Transverse colon (tissue), 4 donors: ENCODE results near the gene LCORL.

ENCODE experiments used
- POLR2A ChIP-seq: fragments of 450-650 bp; IDR thresholded peaks from one replicate; pipeline ENCODE4 v1.6.1; 2016; ENCODE audit warnings: antibody characterized with exemption, mild to moderate bottlenecking, moderate library complexity
- POLR2AphosphoS5 ChIP-seq, 3 donors: sonication (generic); formaldehyde crosslinking; IDR thresholded peaks; one replicate each; pipeline ENCODE4 v1.6.1; 2016; ENCODE audit warnings: antibody characterized with exemption in 3 of 3
- TF ChIP-seq, protein P1 (sequence below), 5 experiments: fragments of 200-600 bp in 3 of 5; fragments of 450-650 bp in 2 of 5; sonication (generic) in 3 of 5; IDR thresholded peaks; 1 replicate in 2 of 5; 2 replicates in 3 of 5; pipeline ENCODE4 v1.5.1; 2016 to 2017; ENCODE audit warnings: antibody characterized with exemption in 5 of 5, inconsistent platforms in 3 of 5, mild to moderate bottlenecking in 2 of 5, moderate library complexity in 1 of 5

GRCh38 chr4:17915439-17915838 lies 106.1 kb downstream of the LCORL start:
- TF ChIP-seq, protein P1, sequence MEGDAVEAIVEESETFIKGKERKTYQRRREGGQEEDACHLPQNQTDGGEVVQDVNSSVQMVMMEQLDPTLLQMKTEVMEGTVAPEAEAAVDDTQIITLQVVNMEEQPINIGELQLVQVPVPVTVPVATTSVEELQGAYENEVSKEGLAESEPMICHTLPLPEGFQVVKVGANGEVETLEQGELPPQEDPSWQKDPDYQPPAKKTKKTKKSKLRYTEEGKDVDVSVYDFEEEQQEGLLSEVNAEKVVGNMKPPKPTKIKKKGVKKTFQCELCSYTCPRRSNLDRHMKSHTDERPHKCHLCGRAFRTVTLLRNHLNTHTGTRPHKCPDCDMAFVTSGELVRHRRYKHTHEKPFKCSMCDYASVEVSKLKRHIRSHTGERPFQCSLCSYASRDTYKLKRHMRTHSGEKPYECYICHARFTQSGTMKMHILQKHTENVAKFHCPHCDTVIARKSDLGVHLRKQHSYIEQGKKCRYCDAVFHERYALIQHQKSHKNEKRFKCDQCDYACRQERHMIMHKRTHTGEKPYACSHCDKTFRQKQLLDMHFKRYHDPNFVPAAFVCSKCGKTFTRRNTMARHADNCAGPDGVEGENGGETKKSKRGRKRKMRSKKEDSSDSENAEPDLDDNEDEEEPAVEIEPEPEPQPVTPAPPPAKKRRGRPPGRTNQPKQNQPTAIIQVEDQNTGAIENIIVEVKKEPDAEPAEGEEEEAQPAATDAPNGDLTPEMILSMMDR (IDR thresholded peaks at IDR 0.05) = no peak
- TF ChIP-seq POLR2A (no peak), POLR2AphosphoS5 (IDR thresholded peaks at IDR 0.05) (no peak)
